Uterus (tissue), 2 donors: ENCODE results near the gene TMEM175.

ENCODE experiments used
- POLR2A ChIP-seq, 2 donors: fragments of 450-650 bp; IDR thresholded peaks; one replicate each; pipeline ENCODE4 v1.6.1; 2016; ENCODE audit warnings: antibody characterized with exemption in 2 of 2, mild to moderate bottlenecking in 1 of 2, moderate library complexity in 1 of 2
- TF ChIP-seq, protein P1 (sequence below), 4 experiments: fragments of 200-600 bp in 2 of 4; fragments of 450-650 bp in 2 of 4; sonication (generic) in 2 of 4; IDR thresholded peaks; one replicate each; pipeline ENCODE4 v1.5.1; 2016 to 2019; ENCODE audit warnings: antibody characterized with exemption in 4 of 4, mild to moderate bottlenecking in 2 of 4, moderate library complexity in 1 of 4

DNA sequence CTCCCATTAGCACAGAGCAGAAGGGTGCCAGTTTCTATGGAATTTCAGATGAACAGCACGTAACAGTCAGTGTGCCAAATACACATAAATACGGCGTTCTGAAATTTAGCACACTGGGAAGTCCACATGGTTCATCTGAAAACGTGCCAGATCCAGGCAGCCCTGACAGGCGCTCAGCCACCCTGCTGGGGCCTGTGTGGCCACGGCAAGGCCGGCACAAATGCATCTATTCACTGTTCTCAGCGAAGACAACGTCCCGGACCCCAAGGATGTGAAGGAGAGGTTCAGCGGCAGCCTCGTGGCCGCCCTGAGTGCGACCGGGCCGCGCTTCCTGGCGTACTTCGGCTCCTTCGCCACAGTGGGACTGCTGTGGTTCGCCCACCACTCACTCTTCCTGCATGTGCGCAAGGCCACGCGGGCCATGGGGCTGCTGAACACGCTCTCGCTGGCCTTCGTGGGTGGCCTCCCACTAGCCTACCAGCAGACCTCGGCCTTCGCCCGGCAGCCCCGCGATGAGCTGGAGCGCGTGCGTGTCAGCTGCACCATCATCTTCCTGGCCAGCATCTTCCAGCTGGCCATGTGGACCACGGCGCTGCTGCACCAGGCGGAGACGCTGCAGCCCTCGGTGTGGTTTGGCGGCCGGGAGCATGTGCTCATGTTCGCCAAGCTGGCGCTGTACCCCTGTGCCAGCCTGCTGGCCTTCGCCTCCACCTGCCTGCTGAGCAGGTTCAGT lies 25.5 kb downstream of the TMEM175 start:
- TF ChIP-seq, protein P1, sequence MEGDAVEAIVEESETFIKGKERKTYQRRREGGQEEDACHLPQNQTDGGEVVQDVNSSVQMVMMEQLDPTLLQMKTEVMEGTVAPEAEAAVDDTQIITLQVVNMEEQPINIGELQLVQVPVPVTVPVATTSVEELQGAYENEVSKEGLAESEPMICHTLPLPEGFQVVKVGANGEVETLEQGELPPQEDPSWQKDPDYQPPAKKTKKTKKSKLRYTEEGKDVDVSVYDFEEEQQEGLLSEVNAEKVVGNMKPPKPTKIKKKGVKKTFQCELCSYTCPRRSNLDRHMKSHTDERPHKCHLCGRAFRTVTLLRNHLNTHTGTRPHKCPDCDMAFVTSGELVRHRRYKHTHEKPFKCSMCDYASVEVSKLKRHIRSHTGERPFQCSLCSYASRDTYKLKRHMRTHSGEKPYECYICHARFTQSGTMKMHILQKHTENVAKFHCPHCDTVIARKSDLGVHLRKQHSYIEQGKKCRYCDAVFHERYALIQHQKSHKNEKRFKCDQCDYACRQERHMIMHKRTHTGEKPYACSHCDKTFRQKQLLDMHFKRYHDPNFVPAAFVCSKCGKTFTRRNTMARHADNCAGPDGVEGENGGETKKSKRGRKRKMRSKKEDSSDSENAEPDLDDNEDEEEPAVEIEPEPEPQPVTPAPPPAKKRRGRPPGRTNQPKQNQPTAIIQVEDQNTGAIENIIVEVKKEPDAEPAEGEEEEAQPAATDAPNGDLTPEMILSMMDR (IDR thresholded peaks at IDR 0.05): no peak
- TF ChIP-seq POLR2A (IDR thresholded peaks at IDR 0.05): no peak
